ENCODE measurements around the gene ADGRB2.

- TF ChIP-seq CTCF (IDR thresholded peaks at IDR 0.05) (no peak), POLR2AphosphoS5 (IDR thresholded peaks at IDR 0.05; ENCODE audit: low read depth, low read length) (no peak), TCF7L2 (IDR thresholded peaks at IDR 0.05; ENCODE audit: low read depth, low read length) (no peak), REST (IDR thresholded peaks at IDR 0.05; ENCODE audit: insufficient read depth in 1 of 2, low read depth in 2 of 2, low read length in 1 of 2) (no peak), SIN3A (IDR thresholded peaks at IDR 0.05; ENCODE audit: borderline replicate concordance, insufficient read depth, low read depth, low read length) (no peak)
Observed at GRCh38 chr1:31732343-31732742, 31.8 kb downstream of the ADGRB2 start.
